ENCODE results near the gene ATP4B.

- TF ChIP-seq EZH2 (IDR thresholded peaks at IDR 0.05; ENCODE audit: low read length, missing control alignments): no peak
- TF ChIP-seq CTCF (conservative IDR thresholded peaks at IDR 0.05 in 1 of 2, IDR thresholded peaks at IDR 0.05 in 1 of 2; ENCODE audit: low read depth in 1 of 2, low read length in 2 of 2): no peak
These were observed 28.1 kb downstream of the ATP4B start for GRCh38 chr13:113629866-113630265.
